ENCODE measurements around the gene AIDA.

Gene AIDA

DNA sequence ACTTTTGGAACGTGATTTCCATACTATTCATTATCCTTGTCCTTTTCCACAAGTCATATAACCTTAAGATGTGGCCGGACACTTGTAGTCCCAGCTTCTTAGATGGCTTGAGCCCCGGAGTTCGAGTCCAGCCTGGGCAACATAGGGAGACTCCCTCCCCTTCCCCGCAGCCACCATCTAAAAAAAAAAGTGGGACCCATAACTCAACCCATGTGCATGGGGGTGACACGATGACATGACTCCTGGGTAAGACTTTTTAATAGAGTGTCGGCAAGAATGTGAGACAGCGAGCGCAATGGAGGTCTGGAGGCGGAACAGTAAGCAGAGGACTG, 68.7 kb downstream of the AIDA start:
- Histone ChIP-seq H3K27me3 (ENCODE audit: insufficient read depth, low read length) (no peaks in the 10 kb centered on the region), H3K4me2 (ENCODE audit: low read length) (peak overlapping the region; percentile 73), H3K27ac (ENCODE audit: low read depth, low read length, poor library complexity, severe bottlenecking) (peak overlapping the region; percentile 58), H3K9ac (ENCODE audit: low read length) (peak overlapping the region; percentile 77), H3K9me3 (ENCODE audit: low read length) (no peaks in the 10 kb centered on the region), H3K9me2 (ENCODE audit: low read depth, low read length) (no peaks in the 10 kb centered on the region), H3K4me3 (ENCODE audit: low read depth, low read length, poor library complexity, severe bottlenecking) (peak overlapping the region; percentile 82), H3K4me1 (ENCODE audit: insufficient read depth, low read length, severe bottlenecking) (peaks cover 19% of the 10 kb centered on the region), H4K20me1 (ENCODE audit: insufficient read depth, low read length) (no peaks in the 10 kb centered on the region), H2AFZ (ENCODE audit: low read length) (peak overlapping the region; percentile 13; the same call in 1 of the 2 replicates), H3K79me2 (ENCODE audit: insufficient read depth, low read length) (peaks cover 13% of the 10 kb centered on the region), H3K36me3 (ENCODE audit: insufficient read depth, low read length) (peaks cover 15% of the 10 kb centered on the region; the same call in 1 of the 2 replicates), H3F3A (ENCODE audit: insufficient read depth, low read length) (no peaks in the 10 kb centered on the region)
- TF ChIP-seq, protein P1, sequence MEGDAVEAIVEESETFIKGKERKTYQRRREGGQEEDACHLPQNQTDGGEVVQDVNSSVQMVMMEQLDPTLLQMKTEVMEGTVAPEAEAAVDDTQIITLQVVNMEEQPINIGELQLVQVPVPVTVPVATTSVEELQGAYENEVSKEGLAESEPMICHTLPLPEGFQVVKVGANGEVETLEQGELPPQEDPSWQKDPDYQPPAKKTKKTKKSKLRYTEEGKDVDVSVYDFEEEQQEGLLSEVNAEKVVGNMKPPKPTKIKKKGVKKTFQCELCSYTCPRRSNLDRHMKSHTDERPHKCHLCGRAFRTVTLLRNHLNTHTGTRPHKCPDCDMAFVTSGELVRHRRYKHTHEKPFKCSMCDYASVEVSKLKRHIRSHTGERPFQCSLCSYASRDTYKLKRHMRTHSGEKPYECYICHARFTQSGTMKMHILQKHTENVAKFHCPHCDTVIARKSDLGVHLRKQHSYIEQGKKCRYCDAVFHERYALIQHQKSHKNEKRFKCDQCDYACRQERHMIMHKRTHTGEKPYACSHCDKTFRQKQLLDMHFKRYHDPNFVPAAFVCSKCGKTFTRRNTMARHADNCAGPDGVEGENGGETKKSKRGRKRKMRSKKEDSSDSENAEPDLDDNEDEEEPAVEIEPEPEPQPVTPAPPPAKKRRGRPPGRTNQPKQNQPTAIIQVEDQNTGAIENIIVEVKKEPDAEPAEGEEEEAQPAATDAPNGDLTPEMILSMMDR (IDR thresholded peaks at IDR 0.05; ENCODE audit: low read length), result no peak
- no peak for TF ChIP-seq EZH2 (IDR thresholded peaks at IDR 0.05; ENCODE audit: borderline replicate concordance, low read length)

DNA sequence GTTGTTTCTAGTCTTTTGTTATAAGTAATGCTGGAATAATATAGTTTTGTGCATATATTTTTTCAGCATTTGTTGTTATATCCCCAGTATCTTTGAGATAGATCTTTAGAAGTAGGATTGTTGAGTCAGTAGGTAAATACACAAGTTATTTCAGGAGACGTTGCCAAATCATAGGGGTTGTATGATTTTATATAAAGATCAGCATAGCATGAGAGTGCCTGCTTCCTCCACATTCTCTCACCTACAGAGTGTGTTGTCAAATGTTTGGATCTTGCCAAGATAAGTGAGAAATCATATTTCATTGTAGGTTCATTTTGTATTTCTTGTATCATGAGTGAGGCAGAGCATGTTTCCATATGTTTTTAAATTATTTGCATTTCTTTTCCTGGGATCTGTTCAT, 69.8 kb downstream of the AIDA start:
- peaks cover 15% of the 10 kb centered on the region; the same call in 1 of the 2 replicates for H3K36me3 ChIP-seq (ENCODE audit: insufficient read depth, low read length)
- no peak overlapping the region for H3K27ac ChIP-seq (ENCODE audit: low read depth, low read length, poor library complexity, severe bottlenecking)
- H3K9me2 ChIP-seq (ENCODE audit: low read depth, low read length), result no peaks in the 10 kb centered on the region
- H3K4me2 ChIP-seq (ENCODE audit: low read length), result no peak overlapping the region
- TF ChIP-seq, protein P1 (IDR thresholded peaks at IDR 0.05; ENCODE audit: low read length), result no peak
- no peak for TF ChIP-seq EZH2 (IDR thresholded peaks at IDR 0.05; ENCODE audit: borderline replicate concordance, low read length)
- no peaks in the 10 kb centered on the region for H3K9me3 ChIP-seq (ENCODE audit: low read length)
- peaks cover 19% of the 10 kb centered on the region for H3K4me1 ChIP-seq (ENCODE audit: insufficient read depth, low read length, severe bottlenecking)
- no peaks in the 10 kb centered on the region for H4K20me1 ChIP-seq (ENCODE audit: insufficient read depth, low read length)
- H3K27me3 ChIP-seq (ENCODE audit: insufficient read depth, low read length), result no peaks in the 10 kb centered on the region
- H3K79me2 ChIP-seq (ENCODE audit: insufficient read depth, low read length), result peaks cover 13% of the 10 kb centered on the region
- no peaks in the 10 kb centered on the region for H3F3A ChIP-seq (ENCODE audit: insufficient read depth, low read length)
- H3K4me3 ChIP-seq (ENCODE audit: low read depth, low read length, poor library complexity, severe bottlenecking), result no peak overlapping the region
- H2AFZ ChIP-seq (ENCODE audit: low read length), result no peak overlapping the region; the same call in 1 of the 2 replicates
- H3K9ac ChIP-seq (ENCODE audit: low read length), result no peak overlapping the region

DNA sequence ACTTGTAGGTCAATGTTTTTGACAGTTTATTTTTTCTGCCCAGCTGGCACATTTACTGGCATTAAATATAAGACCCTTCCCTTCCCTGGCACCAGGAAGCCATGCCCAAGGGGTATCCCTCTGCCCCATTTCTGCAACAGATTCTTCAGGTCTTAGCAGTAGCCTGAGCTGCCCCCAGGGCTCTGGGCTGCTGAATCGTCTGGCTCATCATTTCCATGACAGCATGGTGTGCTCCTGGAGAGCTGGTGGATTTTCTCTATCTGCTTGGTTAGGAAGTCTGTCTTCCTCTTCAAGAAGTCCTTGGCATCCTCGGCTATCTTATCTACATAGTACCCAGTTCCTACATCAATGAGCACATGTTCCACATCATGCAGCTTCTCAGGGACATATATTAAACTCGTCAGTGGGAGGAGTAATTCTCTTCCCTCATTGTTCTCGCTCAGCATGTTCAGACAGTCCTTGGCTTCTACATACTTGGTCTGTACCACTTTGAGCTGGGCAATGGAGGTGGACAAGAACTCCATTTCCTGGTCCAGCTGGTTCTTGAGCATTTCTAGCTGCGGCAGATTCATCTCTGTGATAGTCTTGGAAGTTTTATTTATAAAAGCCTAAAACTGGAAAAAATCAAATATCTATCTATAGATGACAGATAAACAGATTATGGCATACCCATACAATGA, 70.9 kb downstream of the AIDA start:
- H3K9ac ChIP-seq (ENCODE audit: low read length), result no peak overlapping the region
- H4K20me1 ChIP-seq (ENCODE audit: insufficient read depth, low read length), result no peaks in the 10 kb centered on the region
- H3K4me2 ChIP-seq (ENCODE audit: low read length), result no peak overlapping the region
- H3K9me2 ChIP-seq (ENCODE audit: low read depth, low read length), result no peaks in the 10 kb centered on the region
- no peak overlapping the region for H2AFZ ChIP-seq (ENCODE audit: low read length)
- H3K4me1 ChIP-seq (ENCODE audit: insufficient read depth, low read length, severe bottlenecking), result peaks cover 19% of the 10 kb centered on the region
- no peak overlapping the region for H3K4me3 ChIP-seq (ENCODE audit: low read depth, low read length, poor library complexity, severe bottlenecking)
- no peaks in the 10 kb centered on the region for H3K9me3 ChIP-seq (ENCODE audit: low read length)
- H3K27me3 ChIP-seq (ENCODE audit: insufficient read depth, low read length), result no peaks in the 10 kb centered on the region
- no peak for TF ChIP-seq EZH2 (IDR thresholded peaks at IDR 0.05; ENCODE audit: borderline replicate concordance, low read length)
- TF ChIP-seq, protein P1 (IDR thresholded peaks at IDR 0.05; ENCODE audit: low read length), result no peak
- H3F3A ChIP-seq (ENCODE audit: insufficient read depth, low read length), result no peaks in the 10 kb centered on the region
- H3K27ac ChIP-seq (ENCODE audit: low read depth, low read length, poor library complexity, severe bottlenecking), result no peak overlapping the region
- H3K36me3 ChIP-seq (ENCODE audit: insufficient read depth, low read length), result peaks cover 5% of the 10 kb centered on the region; the same call in 1 of the 2 replicates
- H3K79me2 ChIP-seq (ENCODE audit: insufficient read depth, low read length), result peaks cover 13% of the 10 kb centered on the region

Data from OCI-LY1 (cell line).